ENCODE measurements around the gene RAB43.

DNA sequence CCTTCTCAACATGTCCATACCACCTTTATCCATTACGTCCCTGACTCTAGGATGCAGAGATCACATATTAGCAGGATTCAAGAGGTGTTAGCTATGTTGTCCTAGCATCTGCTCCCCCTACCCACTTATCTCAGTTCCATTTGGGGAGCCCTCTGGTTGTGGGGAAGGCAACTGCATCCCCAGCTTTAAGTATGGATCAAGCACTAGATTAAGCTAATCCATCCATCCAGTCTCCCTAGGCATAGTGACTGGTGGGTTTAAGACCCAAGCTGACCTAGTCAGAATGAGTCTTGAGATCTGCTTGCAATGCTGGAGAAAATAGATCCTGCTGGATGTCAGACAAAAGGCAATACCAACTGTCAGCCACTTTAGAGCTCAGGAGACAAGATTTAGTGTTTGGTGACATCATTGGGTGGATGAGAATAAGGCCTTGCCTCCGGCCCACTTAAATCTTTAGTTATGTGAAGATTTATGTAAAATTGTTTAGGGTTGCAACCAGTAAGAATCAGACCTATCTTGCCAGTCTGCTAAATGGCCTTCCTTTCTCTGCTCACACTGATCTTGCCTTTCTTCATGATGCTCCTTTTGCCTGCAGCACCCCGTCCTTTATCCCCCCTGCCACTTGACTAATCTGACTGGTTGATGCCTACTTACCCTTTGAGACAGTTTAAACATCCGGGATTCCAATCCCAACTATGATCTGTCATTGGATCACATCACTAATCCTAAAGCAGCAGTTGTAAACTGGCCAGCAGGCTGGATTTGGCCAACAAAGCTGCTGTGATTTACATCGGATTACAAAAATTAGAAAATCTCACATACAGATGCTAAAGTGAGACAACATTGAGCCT, 41.4 kb upstream of the RAB43 start:
- TF ChIP-seq, protein P1, sequence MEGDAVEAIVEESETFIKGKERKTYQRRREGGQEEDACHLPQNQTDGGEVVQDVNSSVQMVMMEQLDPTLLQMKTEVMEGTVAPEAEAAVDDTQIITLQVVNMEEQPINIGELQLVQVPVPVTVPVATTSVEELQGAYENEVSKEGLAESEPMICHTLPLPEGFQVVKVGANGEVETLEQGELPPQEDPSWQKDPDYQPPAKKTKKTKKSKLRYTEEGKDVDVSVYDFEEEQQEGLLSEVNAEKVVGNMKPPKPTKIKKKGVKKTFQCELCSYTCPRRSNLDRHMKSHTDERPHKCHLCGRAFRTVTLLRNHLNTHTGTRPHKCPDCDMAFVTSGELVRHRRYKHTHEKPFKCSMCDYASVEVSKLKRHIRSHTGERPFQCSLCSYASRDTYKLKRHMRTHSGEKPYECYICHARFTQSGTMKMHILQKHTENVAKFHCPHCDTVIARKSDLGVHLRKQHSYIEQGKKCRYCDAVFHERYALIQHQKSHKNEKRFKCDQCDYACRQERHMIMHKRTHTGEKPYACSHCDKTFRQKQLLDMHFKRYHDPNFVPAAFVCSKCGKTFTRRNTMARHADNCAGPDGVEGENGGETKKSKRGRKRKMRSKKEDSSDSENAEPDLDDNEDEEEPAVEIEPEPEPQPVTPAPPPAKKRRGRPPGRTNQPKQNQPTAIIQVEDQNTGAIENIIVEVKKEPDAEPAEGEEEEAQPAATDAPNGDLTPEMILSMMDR (conservative IDR thresholded peaks at IDR 0.05; ENCODE audit: low read length): peak; percentile 70
- no peak for TF ChIP-seq EZH2phosphoT487 (IDR thresholded peaks at IDR 0.05; ENCODE audit: borderline replicate concordance, low read depth, low read length)
